K562 (cell line): ENCODE data around the gene ZSCAN26. TPM values are rescaled to one million over a fixed set of nuclear protein-coding genes. Genes with fewer than 3 reads are reported as not detected.

ENCODE experiments used
- BACH1 ChIP-seq: fragments of 200-800 bp; sonication (Bioruptor generic); IDR thresholded peaks from 2 replicates; pipeline ENCODE4 v1.6.1; 2016; ENCODE audit warnings: missing genetic modification characterization, missing compliant biosample characterization
- CBX8 ChIP-seq: fragments of 200-600 bp; sonication (generic); IDR thresholded peaks from 2 replicates; pipeline ENCODE4 v1.6.1; 2012; ENCODE audit warnings: borderline replicate concordance, mixed run types, low read depth, mild to moderate bottlenecking, moderate library complexity, mixed read lengths, low read length, control low read depth, inconsistent platforms; ENCODE audit not compliant: poor library complexity, severe bottlenecking; ENCODE audit errors: extremely low read depth
- HDAC3 ChIP-seq: fragments of 450-650 bp; IDR thresholded peaks from 2 replicates; pipeline ENCODE4 v1.6.1; 2018; ENCODE audit warnings: borderline replicate concordance, mild to moderate bottlenecking, moderate library complexity; ENCODE audit not compliant: partially characterized antibody
- HDAC8 ChIP-seq: fragments of 450-650 bp; IDR thresholded peaks from 2 replicates; pipeline ENCODE4 v1.6.1; 2016; ENCODE audit warnings: mild to moderate bottlenecking, missing genetic modification characterization, moderate library complexity, missing compliant biosample characterization
- HES1 ChIP-seq: fragments of 450-650 bp; IDR thresholded peaks from 2 replicates; pipeline ENCODE4 v1.6.1; 2016; ENCODE audit warnings: low read depth, mild to moderate bottlenecking, moderate library complexity
- HEY1 ChIP-seq: fragments of 250-450 bp; sonication (Bioruptor Pico); IDR thresholded peaks from 2 replicates; pipeline ENCODE4 v1.5.0; 2020; ENCODE audit warnings: mild to moderate bottlenecking, moderate library complexity, borderline replicate concordance
- MED1 ChIP-seq: sonication (generic); formaldehyde crosslinking; IDR thresholded peaks from 2 replicates; pipeline ENCODE4 v1.8.1; 2023; ENCODE audit warnings: missing genetic modification reagents, borderline replicate concordance
- NFIC ChIP-seq: fragments of 450-650 bp; IDR thresholded peaks from 2 replicates; pipeline ENCODE4 v1.6.1; 2017; ENCODE audit warnings: mild to moderate bottlenecking, inconsistent platforms
- POLR2AphosphoS2 ChIP-seq: IDR thresholded peaks from 2 replicates; pipeline ENCODE4 v1.6.1; 2012; ENCODE audit warnings: low read length, improper control_type of control experiment
- RBM17 ChIP-seq: fragments of 200-400 bp; formaldehyde crosslinking; IDR thresholded peaks from 2 replicates; pipeline ENCODE4 v1.6.1; 2017; ENCODE audit warnings: low read depth, mild to moderate bottlenecking, low read length, borderline replicate concordance
- RFX7 ChIP-seq: fragments of 250-450 bp; sonication (Bioruptor Pico); IDR thresholded peaks from 2 replicates; pipeline ENCODE4 v1.5.1; 2021; ENCODE audit warnings: mild to moderate bottlenecking
- SIRT6 ChIP-seq: IDR thresholded peaks from one replicate; pipeline ENCODE4 v1.6.1; 2012; ENCODE audit warnings: low read depth, mild to moderate bottlenecking, control low read depth, inconsistent platforms, low read length, moderate library complexity
- SRF ChIP-seq, 2 experiments: fragments of 250-450, 450-650 bp in 1 of 2; sonication (Bioruptor Pico) in 1 of 2; sonication (generic) in 1 of 2; formaldehyde crosslinking; IDR thresholded peaks; 2 replicates each; pipeline versions ENCODE4 v1.5.0 to v1.5.1; 2020 to 2022; ENCODE audit warnings: mild to moderate bottlenecking in 1 of 2, missing genetic modification reagents in 1 of 2
- TEAD4 ChIP-seq, 2 experiments: sonication (generic) in 1 of 2; formaldehyde crosslinking in 1 of 2; IDR thresholded peaks; 2 replicates each; pipeline versions ENCODE4 v1.6.1 to v1.8.0; 2012 to 2022; ENCODE audit warnings: borderline replicate concordance in 1 of 2, inconsistent platforms in 1 of 2, low read length in 1 of 2, mild to moderate bottlenecking in 1 of 2, missing genetic modification reagents in 1 of 2
- THAP7 ChIP-seq: fragments of 250-450 bp; sonication (Bioruptor Pico); IDR thresholded peaks from 2 replicates; pipeline ENCODE4 v1.5.0; 2021
- YY1 ChIP-seq, 3 experiments: IDR thresholded peaks; 2 replicates each; pipeline ENCODE4 v1.6.1; 2011; ENCODE audit warnings: low read length in 2 of 3, mild to moderate bottlenecking in 2 of 3, moderate library complexity in 2 of 3, borderline replicate concordance in 1 of 3, control low read depth in 1 of 3, low read depth in 1 of 3; ENCODE audit not compliant: insufficient read depth in 3 of 3, insufficient replicate concordance in 2 of 3, control insufficient read depth in 1 of 3, insufficient read length in 1 of 3; ENCODE audit errors: extremely low read depth in 1 of 3
- ZFP30 ChIP-seq: fragments of 250-450 bp; sonication (Bioruptor Pico); IDR thresholded peaks from 2 replicates; pipeline ENCODE4 v1.8.0; 2022; ENCODE audit warnings: moderate library complexity, mild to moderate bottlenecking, inconsistent platforms, borderline replicate concordance
- ZNF253 ChIP-seq: fragments of 250-450 bp; sonication (Bioruptor Pico); conservative IDR thresholded peaks from 2 replicates; pipeline ENCODE4 v1.6.1; 2021; ENCODE audit warnings: mild to moderate bottlenecking
- ZNF347 ChIP-seq: fragments of 450-650 bp; formaldehyde crosslinking; IDR thresholded peaks from 2 replicates; pipeline ENCODE4 v1.4.0; 2020; ENCODE audit warnings: low read depth, mild to moderate bottlenecking, moderate library complexity
- ZNF395 ChIP-seq: fragments of 200-800 bp; sonication (Bioruptor generic); IDR thresholded peaks from 2 replicates; pipeline ENCODE4 v1.6.1; 2017; ENCODE audit warnings: missing genetic modification characterization, missing compliant biosample characterization
- ZNF507 ChIP-seq: conservative IDR thresholded peaks from 2 replicates; pipeline ENCODE4 v1.6.1; 2017; ENCODE audit warnings: missing genetic modification characterization, missing compliant biosample characterization
- ZNF76 ChIP-seq: fragments of 250-450 bp; sonication (Bioruptor Pico); IDR thresholded peaks from 2 replicates; pipeline ENCODE4 v1.4.0; 2020; ENCODE audit warnings: mild to moderate bottlenecking, moderate library complexity, borderline replicate concordance
- polyA plus RNA-seq, 8 experiments: library from polyadenylated mRNA; depleted of rRNA in 4 of 8; stranded (reverse) in 5 of 8; unstranded in 3 of 8; fragments of >200 nt; fragmentation: Nextera tagmentation in 2 of 8; fragmentation: Illumina TruSeq in 1 of 8; extraction: Ambion mirVana in 2 of 8; extraction: Trizol in 1 of 8; gene quantifications; 2 replicates each; pipeline versions ENCODE4 v1.2.1 to v1.2.3, GENCODE V29; 2011 to 2014; ENCODE audit warnings: inconsistent platforms in 1 of 8, missing spikeins in 1 of 8
- total RNA-seq, 7 experiments: library from RNA; depleted of rRNA in 6 of 7; stranded (reverse); fragments of >200 nt in 6 of 7; fragmentation: Illumina TruSeq in 2 of 7; extraction: Trizol in 2 of 7; gene quantifications; 2 replicates each; pipeline versions ENCODE4 v1.2.1 to v1.2.3, GENCODE V29; 2011 to 2021; ENCODE audit warnings: low replicate concordance in 1 of 7
- TF ChIP-seq, protein P1 (sequence below): fragments of 150-350 bp; conservative IDR thresholded peaks from 2 replicates; pipeline ENCODE4 v1.6.1; 2014; ENCODE audit warnings: low read length

Gene ZSCAN26
- total and polyA plus RNA-seq, 9 of the 15 experiments (the other 6 are each of a cell fraction or from before 2014, with no cell fraction given) = 5.9 to 14.2 (median 10.5) TPM

- TF ChIP-seq HDAC8 (tag) = no peak
- TF ChIP-seq NFIC = peak; percentile 95
- no peak for TF ChIP-seq ZNF395 (CRISPR knock-in tag)
- TF ChIP-seq ZNF507 (tag) = no peak
- TF ChIP-seq POLR2AphosphoS2 = no peak
- TF ChIP-seq YY1 (IDR thresholded peaks at IDR 0.05; ENCODE audit: borderline replicate concordance in 1 of 3, control insufficient read depth in 1 of 3, extremely low read depth in 1 of 3, insufficient read depth in 3 of 3, insufficient read length in 1 of 3, insufficient replicate concordance in 2 of 3, low read depth in 1 of 3, low read length in 2 of 3) = peak; percentile 38 to 93 (median 57)
- TF ChIP-seq HEY1 (CRISPR knock-in tag) = no peak
- no peak for TF ChIP-seq RFX7 (CRISPR knock-in tag)
- no peak for TF ChIP-seq SRF (CRISPR knock-in tag; IDR thresholded peaks at IDR 0.05)
- no peak for TF ChIP-seq ZFP30 (CRISPR knock-in tag)
- TF ChIP-seq ZNF253 = no peak
- TF ChIP-seq HES1 = no peak
- no peak for TF ChIP-seq HDAC3
- TF ChIP-seq TEAD4 (IDR thresholded peaks at IDR 0.05; ENCODE audit: low read length) = no peak
- TF ChIP-seq TEAD4 (CRISPR knock-in tag; IDR thresholded peaks at IDR 0.05; ENCODE audit: borderline replicate concordance) = no peak
- no peak for TF ChIP-seq MED1
- TF ChIP-seq, protein P1, sequence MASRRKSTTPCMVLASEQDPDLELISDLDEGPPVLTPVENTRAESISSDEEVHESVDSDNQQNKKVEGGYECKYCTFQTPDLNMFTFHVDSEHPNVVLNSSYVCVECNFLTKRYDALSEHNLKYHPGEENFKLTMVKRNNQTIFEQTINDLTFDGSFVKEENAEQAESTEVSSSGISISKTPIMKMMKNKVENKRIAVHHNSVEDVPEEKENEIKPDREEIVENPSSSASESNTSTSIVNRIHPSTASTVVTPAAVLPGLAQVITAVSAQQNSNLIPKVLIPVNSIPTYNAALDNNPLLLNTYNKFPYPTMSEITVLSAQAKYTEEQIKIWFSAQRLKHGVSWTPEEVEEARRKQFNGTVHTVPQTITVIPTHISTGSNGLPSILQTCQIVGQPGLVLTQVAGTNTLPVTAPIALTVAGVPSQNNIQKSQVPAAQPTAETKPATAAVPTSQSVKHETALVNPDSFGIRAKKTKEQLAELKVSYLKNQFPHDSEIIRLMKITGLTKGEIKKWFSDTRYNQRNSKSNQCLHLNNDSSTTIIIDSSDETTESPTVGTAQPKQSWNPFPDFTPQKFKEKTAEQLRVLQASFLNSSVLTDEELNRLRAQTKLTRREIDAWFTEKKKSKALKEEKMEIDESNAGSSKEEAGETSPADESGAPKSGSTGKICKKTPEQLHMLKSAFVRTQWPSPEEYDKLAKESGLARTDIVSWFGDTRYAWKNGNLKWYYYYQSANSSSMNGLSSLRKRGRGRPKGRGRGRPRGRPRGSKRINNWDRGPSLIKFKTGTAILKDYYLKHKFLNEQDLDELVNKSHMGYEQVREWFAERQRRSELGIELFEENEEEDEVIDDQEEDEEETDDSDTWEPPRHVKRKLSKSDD = no peak
- no peak for TF ChIP-seq ZNF76 (CRISPR knock-in tag)
- no peak for TF ChIP-seq ZNF347 (CRISPR knock-in tag)
- TF ChIP-seq SIRT6 = no peak
- TF ChIP-seq BACH1 (tag) = no peak
- TF ChIP-seq CBX8 = no peak
- TF ChIP-seq RBM17 = no peak
- TF ChIP-seq THAP7 = no peak
Observed at GRCh38 chr6:28282926-28283325, 16.0 kb downstream of the ZSCAN26 start (continued).
